GM18498 (cell line): Measurements from ENCODE around the gene CRYBB2.
"Not testable (repeated sequence)": the region's sequence is repeated elsewhere in the genome, so short reads cannot be mapped to it uniquely, and the experiment has no call there.

ENCODE experiments used
- ATAC-seq: cut with Tn5 transposase; IDR thresholded peaks from one replicate; pipeline ENCODE4 v1.9.1; 2021; ENCODE audit warnings: mild to moderate bottlenecking, moderate library complexity; ENCODE audit not compliant: unreplicated experiment

CRYBB2 gene, protein sequence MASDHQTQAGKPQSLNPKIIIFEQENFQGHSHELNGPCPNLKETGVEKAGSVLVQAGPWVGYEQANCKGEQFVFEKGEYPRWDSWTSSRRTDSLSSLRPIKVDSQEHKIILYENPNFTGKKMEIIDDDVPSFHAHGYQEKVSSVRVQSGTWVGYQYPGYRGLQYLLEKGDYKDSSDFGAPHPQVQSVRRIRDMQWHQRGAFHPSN

DNA sequence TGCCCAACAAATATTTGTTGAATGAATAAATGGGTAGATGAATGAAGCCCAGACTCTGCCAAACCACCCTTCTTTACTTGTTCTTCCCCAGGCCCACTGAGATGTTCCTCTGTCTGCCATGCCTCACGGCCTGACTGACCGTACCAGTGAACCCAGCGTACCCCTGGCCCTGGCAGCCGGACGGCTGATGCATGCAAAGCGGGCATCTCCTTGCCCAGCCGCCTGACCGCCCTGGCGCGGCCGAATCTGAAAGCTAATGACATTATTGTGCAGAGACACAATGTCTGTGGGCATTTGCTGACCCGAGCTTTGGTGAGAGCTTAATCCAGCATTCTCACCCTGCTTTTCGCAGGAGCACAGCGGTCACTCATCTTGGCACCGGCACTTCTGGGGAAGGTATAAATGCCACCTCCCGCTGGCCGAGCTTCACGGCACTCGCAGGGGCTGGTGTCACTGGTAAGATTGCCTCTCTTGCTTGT, at the start of gene CRYBB2:
CRYBB2 (plus strand) TSS at position 429 of the 479 bp plus-strand sequence. CDS start 1,791 bp downstream, outside the sequence.
- no peak for ATAC-seq

DNA sequence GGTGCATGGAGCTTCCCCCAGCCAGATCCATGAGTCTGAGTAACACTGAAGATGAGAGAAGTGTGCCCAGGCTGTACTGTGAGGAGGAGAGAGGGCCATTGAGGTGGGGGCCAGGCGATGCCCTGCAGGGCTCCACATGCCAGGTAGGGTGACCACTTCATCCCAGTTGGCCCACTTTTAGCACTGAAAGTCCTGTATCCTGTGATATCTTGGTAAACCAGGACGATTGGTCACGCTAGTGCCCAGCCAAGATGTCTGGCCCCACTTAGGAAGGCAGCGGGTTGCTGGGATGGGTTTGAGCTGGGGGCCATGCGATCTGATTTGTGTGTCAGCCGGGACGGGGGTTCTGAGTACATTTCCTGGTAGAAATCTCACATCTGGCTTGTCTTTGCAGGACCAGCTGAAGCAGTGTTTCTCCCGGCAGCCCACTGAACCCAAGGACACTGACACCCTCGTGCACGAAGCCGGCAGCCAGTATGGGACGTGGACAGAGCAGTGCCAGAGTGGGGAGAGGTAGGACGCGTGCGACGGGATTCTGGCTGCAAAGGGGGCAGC, 48.9 kb upstream of the CRYBB2 start:
- no peak for ATAC-seq

- no peak for ATAC-seq
Measured at GRCh38 chr22:25172153-25172552, 47.3 kb upstream of the CRYBB2 start.

- no peak for ATAC-seq
Measured at GRCh38 chr22:25174156-25174887, 45.1 kb upstream of the CRYBB2 start.

DNA sequence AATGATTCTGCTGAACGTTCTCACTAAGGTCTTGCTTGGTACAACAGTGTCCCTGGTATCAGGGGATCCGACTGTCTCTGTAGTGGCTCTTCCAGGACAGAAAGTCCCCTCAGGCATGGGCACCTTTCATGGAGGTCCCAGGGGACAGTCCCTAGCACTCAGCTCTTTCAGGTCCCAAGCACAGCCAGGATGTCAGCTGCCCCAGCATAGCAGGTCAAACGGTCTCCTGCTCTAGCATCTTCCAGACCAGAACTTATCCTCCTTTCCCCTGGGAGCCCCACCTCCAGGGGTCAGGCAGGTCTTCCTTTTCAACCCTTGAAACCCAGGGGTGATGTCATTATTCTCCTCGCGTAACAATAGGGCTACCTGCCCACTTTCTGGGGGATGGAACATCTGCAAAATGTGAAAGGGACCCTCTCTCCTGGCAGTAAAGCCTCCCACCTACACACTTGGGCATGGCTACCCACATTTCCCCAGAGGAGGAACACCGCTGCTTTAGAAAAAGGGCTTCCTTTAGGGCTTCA, 44.5 kb upstream of the CRYBB2 start:
- no peak for ATAC-seq

GRCh38 chr22:25176175-25176574, 43.3 kb upstream of the CRYBB2 start:
- no peak for ATAC-seq

DNA sequence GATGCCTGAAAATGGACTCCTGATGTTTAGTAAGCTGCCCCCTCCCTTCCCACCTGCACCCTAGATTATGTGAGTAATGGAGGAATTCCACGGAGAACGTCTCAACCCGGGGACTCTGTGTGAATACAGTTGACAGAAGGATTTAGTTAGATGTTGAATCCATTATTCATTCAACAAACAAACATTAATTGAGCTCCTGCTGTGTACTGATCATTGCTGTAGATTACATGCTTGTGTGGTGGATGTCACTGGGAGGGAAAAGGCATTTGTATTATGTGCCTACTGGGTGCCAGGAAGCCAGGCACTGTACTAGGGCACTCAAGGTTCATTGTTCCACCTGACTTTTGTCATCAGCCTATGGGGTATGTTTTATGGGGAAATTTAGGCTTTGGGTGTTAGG, 42.6 kb upstream of the CRYBB2 start:
- ATAC-seq = no peak

- ATAC-seq = no peak
Measured at GRCh38 chr22:25177226-25177625, 42.2 kb upstream of the CRYBB2 start.

GRCh38 chr22:25177895-25178294, 41.5 kb upstream of the CRYBB2 start:
- ATAC-seq = no peak

DNA sequence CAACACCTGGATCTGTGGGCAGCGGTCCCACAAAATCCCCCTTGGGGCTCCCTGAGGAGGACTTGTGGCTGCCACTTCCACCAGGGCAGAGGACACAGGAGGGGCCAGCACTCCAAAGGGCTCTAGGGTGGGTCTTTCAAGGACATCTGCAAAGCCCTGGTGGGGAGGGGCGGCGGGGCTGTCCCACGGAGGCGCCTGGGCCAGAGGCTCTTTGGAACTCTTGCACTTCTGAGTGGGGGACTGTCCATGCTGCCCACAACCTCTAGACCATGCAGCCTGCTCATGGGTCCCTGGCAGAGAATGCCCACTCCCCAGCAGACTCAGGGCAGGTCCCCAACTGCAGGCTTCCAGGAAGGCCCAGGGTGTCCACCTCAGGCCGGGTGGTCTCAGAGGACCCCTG, 41.1 kb upstream of the CRYBB2 start:
- ATAC-seq = not testable (repeated sequence)

DNA sequence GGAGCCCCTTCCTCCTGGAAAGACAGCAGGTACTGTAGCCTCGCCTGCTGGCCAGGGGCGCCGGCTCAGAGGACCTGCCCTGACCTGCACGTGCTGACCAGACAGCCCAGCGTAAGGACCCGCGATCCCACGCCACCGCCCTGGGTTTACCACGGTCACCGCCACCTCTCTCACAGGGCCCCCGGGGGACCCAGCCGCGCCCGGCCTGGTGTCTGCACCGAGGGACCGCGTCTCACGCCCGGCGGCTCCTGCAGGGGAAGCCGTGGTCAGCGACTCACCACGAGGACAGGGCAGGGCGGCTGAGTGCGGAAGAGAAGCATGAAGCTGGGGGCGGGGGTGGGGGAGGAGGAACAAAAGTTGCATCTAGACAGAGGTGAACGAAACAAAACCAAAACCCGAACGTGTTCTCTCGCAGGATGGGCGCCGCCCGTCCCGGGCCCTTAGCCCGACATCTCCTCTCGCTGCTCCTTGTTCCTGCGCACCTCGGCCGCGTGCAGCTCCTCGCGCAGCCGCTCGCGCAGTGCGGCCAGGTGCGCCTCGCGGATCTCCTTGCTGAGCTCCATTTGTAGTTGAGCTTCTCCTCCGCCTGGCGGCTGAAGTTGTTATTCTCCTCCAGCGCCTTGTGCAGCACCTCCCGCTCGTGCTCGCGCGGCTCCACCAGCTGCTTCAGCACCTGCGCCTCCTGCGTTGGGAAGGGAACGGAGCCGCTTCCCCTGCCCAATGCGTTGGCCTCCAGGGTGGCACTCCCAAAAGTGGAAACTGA, 40.4 kb upstream of the CRYBB2 start:
- not testable (repeated sequence) for ATAC-seq

GRCh38 chr22:25182131-25183110, 37.0 kb upstream of the CRYBB2 start:
- no peak for ATAC-seq

DNA sequence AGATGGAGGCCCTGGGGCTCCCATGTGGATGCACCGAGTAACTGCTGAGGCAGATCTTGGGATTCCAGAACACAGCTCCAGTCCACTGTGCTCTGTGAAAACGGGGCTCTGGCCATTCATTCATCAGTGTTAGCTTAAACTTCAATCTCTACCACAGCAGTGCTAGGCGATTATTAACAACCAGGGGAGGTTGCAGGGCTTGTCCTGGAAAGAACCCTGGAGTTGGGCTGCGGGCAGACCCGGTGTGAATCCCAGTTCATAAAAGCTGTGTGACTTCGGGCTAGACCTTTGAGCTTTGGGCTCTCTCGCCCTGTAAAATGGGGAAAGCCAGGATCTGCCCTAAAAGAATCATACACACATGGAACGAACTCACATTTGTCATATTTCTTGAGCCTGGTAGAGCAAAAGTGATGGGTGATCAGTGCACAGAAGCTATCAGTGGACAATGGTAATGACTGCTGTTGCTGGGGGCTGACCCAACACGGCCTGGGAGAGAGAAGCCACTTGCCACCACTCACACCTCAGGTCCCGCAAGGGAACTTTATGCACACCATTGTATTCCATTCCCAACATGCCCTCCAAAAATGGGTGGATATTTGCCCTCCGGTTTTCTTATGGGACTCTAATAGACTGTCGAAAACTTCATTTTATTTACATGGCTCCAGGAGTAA, 35.4 kb upstream of the CRYBB2 start:
- no peak for ATAC-seq

DNA sequence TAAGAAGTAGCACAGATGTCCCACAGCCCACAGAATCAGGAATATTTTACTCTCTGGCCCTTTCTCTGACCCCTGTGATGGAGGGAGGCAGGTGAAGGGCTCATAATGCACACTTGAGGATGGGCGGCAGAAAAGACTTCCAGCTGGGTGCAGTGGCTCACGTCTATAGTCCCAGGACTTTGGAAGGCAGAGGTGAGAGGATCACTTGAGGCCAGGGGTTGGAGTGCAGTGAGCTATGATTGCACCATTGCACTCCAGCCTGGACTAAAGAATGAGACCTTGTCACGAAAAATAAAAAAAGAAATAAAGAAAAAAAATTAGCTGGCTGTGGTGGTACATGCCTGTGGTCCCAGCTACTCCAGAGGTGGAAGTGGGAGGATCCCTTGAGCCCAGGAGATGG, 33.3 kb upstream of the CRYBB2 start:
- no peak for ATAC-seq

DNA sequence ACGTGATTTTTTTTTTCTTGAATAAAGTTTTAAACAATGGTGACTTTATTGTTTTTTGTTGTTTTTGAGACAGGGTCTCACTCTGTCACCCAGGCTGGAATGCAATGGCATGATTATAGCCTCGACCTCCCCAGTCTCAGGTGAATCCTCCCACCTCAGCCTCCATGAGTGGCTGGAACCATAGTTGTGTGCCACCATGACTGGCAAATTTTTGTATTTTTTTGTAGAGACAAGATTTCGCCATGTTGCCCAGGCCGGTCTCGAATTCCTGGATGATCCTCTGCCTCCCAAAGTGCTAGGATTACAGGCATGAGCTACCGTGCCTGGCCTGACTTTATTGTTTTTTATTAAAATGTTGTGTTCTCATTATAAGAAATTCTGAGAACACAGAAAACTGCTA, 32.0 kb upstream of the CRYBB2 start:
- no peak for ATAC-seq

DNA sequence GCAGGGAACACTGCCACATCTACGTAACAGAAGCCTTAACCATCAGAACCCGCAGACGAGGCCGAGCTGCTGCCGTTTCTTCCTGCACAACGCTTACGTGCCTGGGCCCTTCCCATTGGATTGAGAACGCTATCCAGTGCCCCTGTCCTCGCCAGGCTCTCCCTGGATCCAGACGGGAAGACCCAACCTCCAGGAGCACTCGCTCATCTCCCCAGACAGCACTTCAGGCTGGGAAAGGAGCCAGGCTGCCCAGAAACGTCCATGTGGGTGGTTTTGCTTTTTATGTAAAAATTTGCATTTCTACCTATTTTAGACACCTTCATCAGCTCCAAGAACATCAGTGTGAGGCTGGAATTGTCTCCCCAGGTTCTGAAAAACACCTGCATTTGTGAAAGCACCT, 27.0 kb upstream of the CRYBB2 start:
- ATAC-seq = no peak

DNA sequence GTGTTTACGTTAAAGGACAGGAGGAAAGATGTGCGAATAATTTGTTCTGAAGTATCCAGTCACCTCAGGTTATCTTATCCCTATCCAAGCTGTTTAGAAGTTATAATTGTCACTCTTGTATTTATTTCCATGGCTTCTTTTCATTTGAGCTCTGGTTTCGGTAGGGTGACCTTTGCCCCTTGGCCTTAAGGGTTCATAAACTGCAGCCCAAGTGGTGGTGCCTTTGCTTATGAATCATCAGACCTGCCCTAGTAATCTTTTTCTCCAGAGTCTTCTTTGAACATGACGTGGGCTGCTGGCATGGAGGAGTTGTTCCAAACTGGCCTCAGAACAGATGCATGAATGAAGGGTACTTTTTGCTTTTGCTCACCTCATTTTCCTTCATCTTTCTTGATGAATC, 26.3 kb upstream of the CRYBB2 start:
- no peak for ATAC-seq

GRCh38 chr22:25193548-25193947, 25.9 kb upstream of the CRYBB2 start:
- no peak for ATAC-seq

- ATAC-seq = no peak
Measured at GRCh38 chr22:25196326-25196725, 23.1 kb upstream of the CRYBB2 start.
